Forelimb muscle (tissue), 1 donor: ENCODE results near the gene ARHGAP22. TPM values are rescaled to one million over a fixed set of nuclear protein-coding genes. Genes with fewer than 3 reads are reported as not detected.

ENCODE experiments used
- DNase-seq: peaks from one replicate; pipeline ENCODE4 v3.0.0-alpha.2; 2013; ENCODE audit warnings: low read depth
- polyA plus RNA-seq: library from polyadenylated mRNA; unstranded; fragments of 120-200 nt; gene quantifications from one replicate; pipeline ENCODE4 v1.2.1, GENCODE V29; 2013; ENCODE audit not compliant: insufficient read length

ARHGAP22 gene
- polyA plus RNA-seq, 1 donor: 1.3 TPM

GRCh38 chr10:48464871-48465736 is 139.8 kb downstream of the ARHGAP22 start:
- DNase-seq: peak; percentile 16

- DNase-seq: no peak
These were observed 140.6 kb downstream of the ARHGAP22 start for GRCh38 chr10:48464121-48464870.

GRCh38 chr10:48463318-48464003 is 141.4 kb downstream of the ARHGAP22 start:
- no peak for DNase-seq

- no peak for DNase-seq
These were observed 142.3 kb downstream of the ARHGAP22 start for GRCh38 chr10:48462482-48463020.

- no peak for DNase-seq
These were observed 143.0 kb downstream of the ARHGAP22 start for GRCh38 chr10:48461623-48462481.

- DNase-seq: no peak
These were observed 144.7 kb downstream of the ARHGAP22 start for GRCh38 chr10:48460182-48460581.

- no peak for DNase-seq
These were observed 145.4 kb downstream of the ARHGAP22 start for GRCh38 chr10:48459270-48460150.

GRCh38 chr10:48458662-48459048 is 146.2 kb downstream of the ARHGAP22 start:
- no peak for DNase-seq

- DNase-seq: no peak
These were observed 146.8 kb downstream of the ARHGAP22 start for GRCh38 chr10:48457949-48458661.

GRCh38 chr10:48456808-48457761 is 147.8 kb downstream of the ARHGAP22 start:
- no peak for DNase-seq

GRCh38 chr10:48456361-48456804 is 148.5 kb downstream of the ARHGAP22 start:
- peak; percentile 9 for DNase-seq

- DNase-seq: no peak
These were observed 149.3 kb downstream of the ARHGAP22 start for GRCh38 chr10:48455392-48456151.

- DNase-seq: no peak
These were observed 149.8 kb downstream of the ARHGAP22 start for GRCh38 chr10:48455055-48455391.

- DNase-seq: no peak
These were observed 150.4 kb downstream of the ARHGAP22 start for GRCh38 chr10:48454302-48455054.

- DNase-seq: no peak
These were observed 151.2 kb downstream of the ARHGAP22 start for GRCh38 chr10:48453451-48454301.
